ENCODE results near the gene FILIP1L. TPM values are rescaled to one million over a fixed set of nuclear protein-coding genes. Genes with fewer than 3 reads are reported as not detected.

The FILIP1L gene
- total RNA-seq, 4 donors from 2014 or later, result 31.3 to 64.0 (median 46.5) TPM

GRCh38 chr3:99854756-99855298 is 259.5 kb downstream of the FILIP1L start:
- TF ChIP-seq CTCF (IDR thresholded peaks at IDR 0.05), result no peak
- no peak for ATAC-seq (ENCODE audit: low FRiP score)
- no peak for DNase-seq (ENCODE audit: low spot score)

GRCh38 chr3:99852851-99853250 is 261.4 kb downstream of the FILIP1L start:
- DNase-seq (ENCODE audit: low spot score) (no peak), ATAC-seq (ENCODE audit: low FRiP score) (no peak)
- no peak for TF ChIP-seq CTCF (IDR thresholded peaks at IDR 0.05)

GRCh38 chr3:99851955-99852354 is 262.3 kb downstream of the FILIP1L start:
- no peak for TF ChIP-seq CTCF (IDR thresholded peaks at IDR 0.05)
- no peak for DNase-seq (ENCODE audit: low spot score)
- no peak for ATAC-seq (ENCODE audit: low FRiP score)

- ATAC-seq (ENCODE audit: low FRiP score) (no peak), DNase-seq (ENCODE audit: low spot score) (no peak)
- TF ChIP-seq CTCF (IDR thresholded peaks at IDR 0.05), result no peak
Observed at GRCh38 chr3:99850608-99851007, 263.7 kb downstream of the FILIP1L start.

GRCh38 chr3:99848433-99848832 is 265.9 kb downstream of the FILIP1L start:
- no peak for ATAC-seq (ENCODE audit: low FRiP score)
- TF ChIP-seq CTCF (IDR thresholded peaks at IDR 0.05), result no peak
- no peak for DNase-seq (ENCODE audit: low spot score)

DNA sequence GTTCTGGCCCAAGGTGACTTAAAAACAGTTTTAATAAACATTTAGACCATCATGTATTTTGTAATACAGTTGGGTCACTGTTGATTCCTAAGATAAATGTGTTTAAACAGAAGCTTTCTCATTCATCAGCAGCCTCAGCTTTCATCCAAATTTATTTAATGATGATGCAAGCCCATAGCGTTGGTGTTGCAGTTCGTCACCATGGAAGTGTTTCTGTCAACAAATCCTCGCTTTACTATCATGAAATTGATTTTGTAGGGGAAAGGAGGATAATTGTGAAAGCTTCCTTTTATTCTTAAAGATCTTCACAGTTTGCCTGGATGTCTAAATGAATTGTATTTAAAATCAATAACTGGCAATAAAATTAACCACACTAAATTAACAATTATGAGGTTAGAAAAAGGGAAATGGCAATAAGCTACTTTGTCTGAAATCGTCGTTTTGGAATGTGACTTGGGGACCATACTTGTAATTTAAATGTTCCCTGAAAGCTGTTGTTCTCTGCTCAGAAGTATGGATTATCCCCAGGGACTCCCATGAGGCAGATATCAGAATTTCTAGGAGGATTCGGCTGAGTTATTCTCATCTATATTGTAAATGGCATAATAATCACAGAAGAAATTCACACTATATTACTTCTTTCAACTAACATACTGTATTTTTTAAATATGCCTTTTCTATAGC is 267.7 kb downstream of the FILIP1L start:
- no peak for DNase-seq (ENCODE audit: low spot score)
- TF ChIP-seq CTCF (IDR thresholded peaks at IDR 0.05), result no peak
- peak; percentile 70 for ATAC-seq (ENCODE audit: low FRiP score)

GRCh38 chr3:99845999-99846398 is 268.3 kb downstream of the FILIP1L start:
- no peak for TF ChIP-seq CTCF (IDR thresholded peaks at IDR 0.05)
- no peak for ATAC-seq (ENCODE audit: low FRiP score)
- no peak for DNase-seq (ENCODE audit: low spot score)

All from omental fat pad (tissue), 4 donors.